HS-5 (cell line): ENCODE results near the gene CST9L.

ENCODE experiments used
- DNase-seq: peaks from one replicate; pipeline ENCODE4 v3.0.0-alpha.2; 2012; ENCODE audit warnings: low read depth

Gene CST9L

GRCh38 chr20:23568320-23568970 is at the start of gene CST9L:
CST9L (minus strand) TSS chr20:23568484; CDS start chr20:23568450, 34 bp downstream.
- DNase-seq: no peak

GRCh38 chr20:23614163-23614562 is 45.9 kb upstream of the CST9L start:
- DNase-seq: no peak

GRCh38 chr20:23613676-23614075 is 45.4 kb upstream of the CST9L start:
- DNase-seq: no peak

DNA sequence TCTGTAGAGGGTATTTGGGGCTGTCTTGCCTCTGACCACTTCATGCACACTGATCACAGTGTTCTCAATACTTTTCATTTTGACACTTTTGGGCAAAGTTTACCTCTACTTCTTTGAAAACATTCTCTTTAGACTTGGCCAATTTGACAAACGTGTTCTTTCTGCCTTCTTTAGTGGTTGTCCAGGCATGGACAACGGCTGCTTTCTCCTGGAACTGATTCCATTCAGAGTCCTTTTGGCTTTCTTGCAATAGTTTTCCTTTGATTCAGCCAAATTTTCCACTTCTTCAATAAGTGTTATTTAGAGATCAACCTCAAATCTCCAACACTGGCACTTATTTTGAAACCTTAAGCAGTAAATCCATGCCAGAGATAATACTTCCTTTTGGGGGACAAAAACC is 44.1 kb upstream of the CST9L start:
- DNase-seq: no peak

DNA sequence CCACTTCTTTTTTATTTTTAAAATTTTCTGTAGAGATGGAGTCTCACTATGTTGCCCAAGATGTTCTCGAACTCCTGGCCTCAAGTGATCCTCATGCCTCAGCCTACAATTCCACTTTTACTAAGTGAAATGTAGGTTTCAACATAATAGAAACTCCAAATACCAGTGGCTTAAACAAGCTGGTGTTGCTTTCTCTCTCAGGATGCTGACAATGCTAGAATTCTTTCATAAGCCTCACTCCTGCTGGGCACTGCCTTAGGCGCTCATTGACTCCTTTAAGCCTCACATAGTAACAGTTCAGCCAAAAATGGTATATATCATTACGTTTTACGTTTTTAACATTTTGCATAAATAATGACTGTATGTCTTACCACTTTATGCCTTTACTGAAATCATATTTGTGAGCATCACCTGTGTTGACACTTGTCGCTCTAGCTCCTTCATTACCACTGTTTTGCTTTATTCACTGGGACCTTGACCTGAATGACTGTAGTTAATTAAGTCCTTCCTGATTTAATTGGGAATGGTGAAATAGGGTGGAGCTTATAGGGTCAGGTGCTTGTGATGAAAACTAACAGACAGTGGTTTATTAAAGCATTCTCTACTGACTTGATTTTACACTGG is 41.3 kb upstream of the CST9L start:
- DNase-seq: no peak

- no peak for DNase-seq
These were observed 40.1 kb upstream of the CST9L start for GRCh38 chr20:23608251-23608846.

DNA sequence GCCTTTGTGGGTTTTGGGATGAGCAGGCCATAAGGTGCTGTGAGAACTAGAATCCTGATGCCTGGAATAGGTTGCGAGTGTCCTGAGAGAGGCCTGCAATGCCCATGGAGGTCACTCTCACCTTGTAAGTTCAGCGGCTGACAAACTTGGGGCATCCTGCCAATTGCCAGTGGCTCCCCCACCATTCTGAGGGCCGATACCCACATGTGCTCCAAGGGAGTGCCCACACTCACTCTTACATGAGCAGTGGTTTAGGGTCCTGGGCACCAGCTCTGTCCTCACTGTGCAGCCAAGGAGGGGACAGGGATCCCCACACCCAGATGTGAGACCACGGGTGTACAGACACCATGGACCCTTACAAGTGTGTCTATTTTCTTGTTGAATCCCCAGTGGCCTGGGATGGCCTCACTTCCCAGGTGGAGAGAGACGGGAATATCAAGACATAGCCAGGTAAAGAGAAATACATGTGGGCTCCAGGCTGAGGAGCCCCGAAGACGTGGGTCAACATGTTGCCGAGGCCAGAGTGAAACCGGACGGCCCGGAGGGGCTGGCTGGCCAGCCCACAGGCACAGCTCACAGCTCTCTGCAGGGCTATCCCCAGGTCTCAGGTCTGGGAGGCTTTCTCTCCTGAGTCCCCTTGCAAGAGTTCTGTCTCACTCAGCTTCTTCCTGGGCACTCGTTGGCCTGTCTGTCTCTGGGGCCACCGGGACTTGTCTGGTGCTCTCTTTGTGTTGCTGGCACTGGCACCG is 39.4 kb upstream of the CST9L start:
- DNase-seq: no peak

DNA sequence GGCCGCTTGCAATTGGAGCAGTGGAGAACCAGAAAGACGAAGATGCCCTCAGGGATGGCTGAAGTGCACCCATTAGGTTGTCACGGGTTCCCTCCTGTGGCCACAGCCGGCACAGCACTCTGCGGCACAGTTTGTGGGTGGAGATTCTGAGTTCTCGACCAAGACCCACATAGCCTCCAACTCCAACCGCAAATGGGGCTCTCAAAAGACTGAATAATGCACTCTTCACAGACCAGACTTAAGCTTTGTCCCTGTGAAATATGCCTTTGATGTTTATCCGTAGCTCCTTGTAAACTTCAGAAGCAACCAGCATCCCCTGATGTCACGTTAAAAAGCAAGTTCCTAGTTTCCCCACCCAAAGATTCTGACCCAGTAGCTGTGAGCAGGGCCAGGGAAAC is 38.4 kb upstream of the CST9L start:
- peak; percentile 29 for DNase-seq

DNA sequence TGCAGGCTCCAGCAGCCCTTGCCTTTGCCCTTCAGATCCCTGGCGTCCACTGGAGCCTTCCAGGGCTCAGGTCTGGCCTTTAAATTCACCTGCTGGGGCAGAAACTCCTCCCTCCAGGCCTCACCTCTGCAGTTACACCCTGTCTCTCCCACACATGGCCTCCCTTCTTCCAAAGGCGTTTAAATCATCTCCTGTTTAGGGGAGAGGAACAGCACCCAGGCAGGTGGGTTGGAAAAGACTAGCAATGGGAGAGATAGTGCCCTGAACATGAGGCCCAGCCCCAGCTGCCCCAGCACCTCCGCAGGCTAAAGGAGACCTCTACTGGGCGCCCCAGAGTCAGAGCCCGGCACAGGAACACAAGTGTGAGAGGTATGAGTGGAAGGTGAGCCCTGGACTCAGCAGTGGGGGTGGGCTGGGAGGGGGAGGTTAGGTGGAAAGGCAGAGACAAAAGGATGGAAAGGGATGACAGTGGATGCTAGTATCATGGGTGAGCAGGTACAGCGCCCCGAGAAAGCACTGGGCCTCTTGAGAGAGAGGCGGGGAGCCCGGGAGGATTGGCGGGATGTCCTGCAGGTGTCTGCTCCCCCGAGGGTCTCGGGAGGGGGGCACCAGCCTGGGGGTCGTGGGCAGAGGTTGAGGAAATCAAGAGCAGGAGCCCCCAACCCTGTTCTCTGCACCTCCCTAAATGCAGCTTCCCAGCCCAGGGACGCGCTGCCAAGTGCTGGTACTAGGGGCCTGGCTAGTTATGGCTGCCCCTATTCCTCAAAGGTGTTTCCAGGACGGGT is 37.8 kb upstream of the CST9L start, which contains the start of gene CST9:
Gene CST9 (minus strand): TSS at position 51 of the 785 bp plus-strand sequence. CDS start 53 bp downstream, outside the sequence.
- DNase-seq: no peak

GRCh38 chr20:23604306-23604705 is 36.0 kb upstream of the CST9L start:
- DNase-seq: no peak

GRCh38 chr20:23603321-23603720 is 35.0 kb upstream of the CST9L start:
- no peak for DNase-seq

DNA sequence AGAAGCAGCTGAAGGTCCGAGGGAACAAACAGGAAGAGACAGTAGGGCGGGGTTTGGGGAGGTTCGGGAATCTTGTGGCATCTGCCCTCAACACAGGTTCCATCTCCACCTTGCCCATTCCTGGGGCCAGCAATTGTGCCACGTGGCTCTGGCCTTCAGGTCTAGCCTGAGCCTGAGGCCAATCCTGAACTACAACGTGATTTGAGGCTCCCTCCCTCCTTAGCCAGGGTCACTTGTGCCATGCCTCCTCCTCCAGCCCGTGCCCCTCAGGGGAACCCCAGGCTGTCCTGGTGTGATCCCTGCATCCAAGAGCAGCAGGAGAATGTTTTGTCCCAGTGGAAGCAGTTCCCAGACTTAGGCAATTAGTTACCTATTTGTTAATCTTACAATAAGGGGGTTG is 34.4 kb upstream of the CST9L start:
- no peak for DNase-seq

DNA sequence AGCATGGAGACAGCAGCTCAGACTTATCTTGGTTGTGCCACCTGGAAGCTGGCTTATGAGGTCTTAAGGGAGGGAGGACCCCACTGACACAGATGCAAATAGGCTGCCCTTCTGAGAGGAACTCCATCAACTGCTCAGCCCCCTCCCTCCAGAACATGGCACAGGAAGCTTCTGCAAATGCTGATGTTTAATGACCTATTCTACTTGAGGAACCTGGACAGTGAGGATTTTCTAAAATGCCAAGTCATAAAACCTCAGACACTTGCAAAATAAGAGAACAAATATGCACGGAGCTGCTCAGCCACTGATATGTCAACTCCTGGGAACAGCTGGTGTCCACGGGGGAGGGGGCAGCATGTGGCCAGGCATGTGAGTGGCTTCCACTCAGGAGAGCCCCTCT is 34.0 kb upstream of the CST9L start:
- no peak for DNase-seq

DNA sequence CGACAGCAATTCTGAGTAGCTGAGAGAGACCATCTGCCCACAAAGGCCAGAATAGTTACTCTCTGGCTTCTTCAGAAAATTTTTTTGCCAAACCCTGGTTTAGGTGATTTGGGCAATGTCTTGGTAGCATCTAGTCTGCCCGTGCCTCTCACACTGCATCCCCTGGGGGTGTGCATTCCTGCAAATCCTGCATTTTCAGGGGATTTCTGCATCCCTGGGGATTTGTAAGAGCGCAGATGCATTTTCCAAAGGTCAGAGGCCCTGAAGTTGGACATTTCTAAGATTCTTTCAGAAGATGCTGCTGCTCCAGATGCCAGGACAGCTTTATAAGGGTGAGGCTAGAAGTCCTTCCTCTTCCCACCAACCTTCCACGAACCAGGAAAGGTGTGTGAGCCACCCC is 33.4 kb upstream of the CST9L start:
- DNase-seq: no peak

DNA sequence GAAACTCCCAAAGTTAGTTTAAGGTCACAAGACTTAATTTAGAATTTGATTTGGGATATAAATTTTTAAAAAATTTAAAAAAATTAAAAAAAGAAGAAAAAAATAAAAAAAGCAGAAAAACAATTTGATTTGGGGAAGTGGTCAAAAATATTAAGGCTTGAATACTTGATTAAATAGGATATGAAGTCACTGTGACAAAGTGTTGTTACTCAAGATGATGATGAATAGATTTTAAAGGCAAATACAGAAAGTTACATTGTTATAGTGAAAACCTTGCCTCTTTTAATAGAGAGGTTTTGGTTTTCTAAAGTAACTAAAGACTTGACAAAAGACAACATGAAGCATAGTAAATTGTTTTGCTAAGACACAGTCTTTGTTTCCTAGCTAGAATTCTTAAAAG is 30.2 kb upstream of the CST9L start:
- DNase-seq: no peak

DNA sequence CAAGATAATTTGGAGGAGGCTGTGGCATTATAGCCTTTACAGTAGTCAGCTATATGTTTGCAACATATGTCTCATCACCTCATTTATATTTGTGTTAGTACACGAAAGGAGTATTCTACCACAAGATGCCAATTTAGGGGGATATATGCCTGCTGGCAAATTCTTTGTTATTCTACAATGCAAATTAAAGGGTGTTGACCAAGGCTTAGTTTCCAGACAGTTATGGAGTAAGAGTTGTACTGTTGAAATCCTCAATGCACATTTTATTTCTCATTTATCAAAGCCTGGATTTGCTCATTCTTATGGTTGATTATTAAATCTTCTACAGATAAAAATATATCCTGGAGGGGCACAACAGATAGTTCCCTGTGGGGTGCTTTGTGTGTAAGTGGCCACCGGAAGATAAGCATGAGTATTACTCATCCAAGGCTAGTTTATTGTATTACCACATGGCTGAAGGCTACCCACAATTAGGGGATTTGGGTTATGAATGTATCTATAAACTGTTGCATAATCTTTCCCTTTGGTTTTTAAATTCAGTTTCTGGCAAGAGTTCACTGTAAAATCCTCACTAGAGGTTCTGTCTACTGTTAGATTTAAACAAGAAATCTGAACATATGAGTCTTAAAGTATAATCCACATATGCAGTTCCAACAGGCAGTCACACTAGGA is 28.4 kb upstream of the CST9L start:
- no peak for DNase-seq

GRCh38 chr20:23595941-23596340 is 27.7 kb upstream of the CST9L start:
- no peak for DNase-seq

DNA sequence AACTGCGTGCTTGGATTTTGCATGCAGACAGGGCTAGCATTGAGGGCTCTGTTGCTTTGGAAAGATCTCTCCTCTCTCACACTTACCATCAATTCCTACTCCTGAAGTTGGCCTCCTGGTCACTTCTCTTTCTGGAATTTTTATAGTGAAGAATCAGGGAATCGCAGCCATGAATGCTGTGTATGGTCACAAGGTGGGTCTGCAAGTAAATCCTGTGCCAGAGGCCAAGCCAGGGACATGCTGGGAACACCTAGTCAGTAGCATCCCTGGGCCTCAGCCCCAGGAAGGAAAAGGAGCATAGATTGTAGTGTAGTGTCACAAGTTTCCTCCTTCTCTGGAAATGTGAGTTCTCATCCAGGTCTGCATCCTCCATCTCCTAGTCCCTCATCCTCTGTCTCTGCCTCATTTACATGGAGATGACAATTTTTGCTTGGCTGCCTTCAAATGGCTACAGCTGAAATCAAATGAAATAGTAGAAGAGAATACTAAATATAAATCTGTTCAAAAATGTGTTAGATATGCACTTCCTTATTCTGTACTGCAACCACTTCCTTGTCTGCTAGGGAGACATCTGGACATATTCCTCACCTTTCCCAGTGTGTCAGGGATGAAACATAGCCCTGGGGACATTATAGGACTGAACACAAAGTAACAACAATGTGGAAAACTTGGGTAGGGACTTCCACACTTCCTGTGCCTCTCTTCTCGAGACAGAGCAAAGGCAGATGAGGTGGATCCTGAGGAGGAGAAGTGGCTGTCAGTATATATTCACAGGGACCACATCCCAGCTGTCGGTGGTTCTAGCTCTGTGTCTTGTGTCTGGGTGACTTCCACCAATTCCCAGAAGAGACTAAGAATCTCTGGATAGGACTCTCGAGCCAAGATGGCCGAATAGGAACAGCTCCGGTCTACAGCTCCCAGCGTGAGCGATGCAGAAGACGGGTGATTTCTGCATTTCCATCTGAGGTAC is 20.4 kb upstream of the CST9L start:
- no peak for DNase-seq

- DNase-seq: no peak
These were observed 19.3 kb upstream of the CST9L start for GRCh38 chr20:23587631-23588030.
